Activated CD4-positive, alpha-beta T cell treated with anti-CD3 and anti-CD28 coated beads, Interleukin-2, amount 50 U/mL, for 1 hour (primary cell): ENCODE measurements around the gene ATG101.
"Not testable (repeated sequence)": the region's sequence is repeated elsewhere in the genome, so short reads cannot be mapped to it uniquely, and the experiment has no call there.

Source experiments
- DNase-seq: peaks from one replicate; pipeline ENCODE4 v3.0.0-alpha.2; 2020

The ATG101 gene

DNA sequence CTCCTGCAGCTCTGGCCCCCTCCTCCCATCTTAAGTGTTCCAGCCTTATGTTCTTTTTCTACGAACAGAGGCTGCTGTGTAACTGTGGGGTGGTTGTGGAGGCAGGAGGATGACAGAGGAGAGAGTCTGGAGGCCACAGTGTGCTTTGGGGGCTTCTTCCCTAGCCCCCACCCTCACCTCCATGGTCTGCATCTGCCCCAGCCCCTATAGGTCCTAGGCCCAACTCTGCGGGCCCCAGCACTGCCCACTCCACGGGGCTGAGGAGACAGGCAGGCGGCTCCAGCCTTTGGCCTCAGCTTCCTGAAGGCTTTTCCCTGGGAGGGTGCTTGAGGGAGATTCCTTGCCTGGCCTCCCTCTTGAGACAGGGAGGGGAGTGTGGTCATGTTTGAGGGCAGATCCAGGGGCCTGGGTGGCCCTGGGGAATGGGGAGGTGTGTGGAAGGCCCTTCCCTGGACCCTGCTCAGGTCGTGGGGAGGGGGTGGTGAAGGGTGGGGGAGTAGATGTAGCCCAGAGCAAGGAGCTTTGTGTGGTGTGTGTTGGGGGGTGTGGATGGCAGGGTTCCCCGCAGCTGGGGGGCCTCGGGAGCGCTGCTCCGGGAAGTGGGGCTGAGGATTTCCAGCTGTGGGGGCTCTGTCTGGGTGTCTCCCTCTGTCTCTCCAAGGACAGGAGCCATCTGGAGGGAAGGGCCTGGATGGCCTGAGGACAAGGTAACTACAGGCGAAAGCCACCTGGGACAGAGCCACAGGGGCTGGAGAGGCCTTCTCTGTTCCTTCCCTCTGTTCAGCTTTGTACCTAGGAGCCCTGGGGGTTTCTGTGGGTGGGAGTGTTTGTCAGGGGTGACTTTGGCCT is 10.8 kb downstream of the ATG101 start:
- DNase-seq, result no peak

DNA sequence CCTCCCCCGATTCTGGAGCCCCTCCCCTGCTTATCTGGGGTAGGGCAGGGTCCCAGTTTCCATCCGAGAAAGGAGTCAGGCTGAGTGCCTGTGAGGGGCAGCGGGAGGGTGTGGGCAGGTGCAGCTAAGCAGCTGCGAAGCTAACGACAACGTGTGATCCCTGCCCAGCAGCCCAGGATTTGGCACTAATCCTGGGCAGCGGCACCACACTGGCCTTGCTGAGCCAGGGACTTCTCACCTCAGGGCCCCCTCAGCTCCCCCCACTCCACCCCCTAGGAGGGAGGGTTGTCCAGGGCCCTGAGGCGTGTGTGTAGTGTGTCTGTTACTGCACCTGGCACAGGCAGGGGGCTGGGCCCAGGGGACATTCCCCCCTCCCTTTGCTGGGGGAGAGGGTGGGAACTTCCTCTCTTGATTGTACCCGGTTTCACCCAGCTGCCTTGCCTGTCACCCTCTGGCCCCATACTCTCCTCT is 11.5 kb downstream of the ATG101 start:
- DNase-seq, result no peak

DNA sequence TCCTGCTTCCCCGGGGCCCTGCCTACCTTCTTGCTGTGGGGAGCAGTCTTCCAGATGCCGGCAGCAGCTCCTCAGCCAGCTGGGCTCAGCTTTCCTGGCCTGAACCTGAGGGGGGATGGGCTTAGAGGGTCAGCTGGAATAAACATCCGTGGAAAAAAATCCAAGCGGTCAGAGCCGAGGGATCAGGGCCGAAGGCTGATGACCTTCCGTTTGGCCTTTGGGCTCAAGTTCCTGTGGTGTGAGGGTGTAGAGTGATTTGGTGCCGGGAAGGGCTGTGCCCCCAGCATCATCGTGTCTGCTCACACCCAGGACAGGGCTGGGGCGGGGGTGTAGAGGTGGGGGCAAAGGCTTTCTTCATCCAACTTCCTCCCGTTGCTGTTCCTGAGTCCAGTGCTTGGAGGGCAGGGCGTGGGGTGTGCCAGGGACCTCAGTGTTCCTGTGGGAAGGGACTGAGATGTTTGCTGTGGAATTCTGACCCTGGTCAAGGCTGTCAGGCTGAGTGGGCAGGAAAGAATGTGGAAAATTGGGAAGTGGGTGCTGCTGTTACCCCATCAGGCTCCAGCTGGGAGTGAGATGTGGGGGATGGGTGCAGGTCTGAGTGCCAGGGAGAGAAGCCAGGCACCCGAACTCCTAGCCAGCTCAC is 12.4 kb downstream of the ATG101 start:
- DNase-seq, result no peak

DNA sequence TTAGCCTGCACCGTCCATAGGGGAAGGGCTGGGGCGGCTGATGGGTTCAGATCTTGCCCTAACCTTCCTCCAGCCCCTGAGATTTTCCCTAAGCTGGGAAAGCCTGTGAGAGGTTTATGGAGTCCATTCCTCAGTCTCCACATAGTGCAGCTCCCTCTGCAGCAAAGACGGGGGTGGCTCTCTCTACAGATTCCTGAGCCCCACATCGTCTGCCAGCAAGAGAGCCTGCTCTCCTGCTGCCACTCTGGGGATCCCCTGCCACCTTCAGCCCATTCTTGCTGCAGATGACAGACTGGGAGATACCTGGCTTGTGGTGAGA is 12.8 kb downstream of the ATG101 start:
- no peak for DNase-seq

DNA sequence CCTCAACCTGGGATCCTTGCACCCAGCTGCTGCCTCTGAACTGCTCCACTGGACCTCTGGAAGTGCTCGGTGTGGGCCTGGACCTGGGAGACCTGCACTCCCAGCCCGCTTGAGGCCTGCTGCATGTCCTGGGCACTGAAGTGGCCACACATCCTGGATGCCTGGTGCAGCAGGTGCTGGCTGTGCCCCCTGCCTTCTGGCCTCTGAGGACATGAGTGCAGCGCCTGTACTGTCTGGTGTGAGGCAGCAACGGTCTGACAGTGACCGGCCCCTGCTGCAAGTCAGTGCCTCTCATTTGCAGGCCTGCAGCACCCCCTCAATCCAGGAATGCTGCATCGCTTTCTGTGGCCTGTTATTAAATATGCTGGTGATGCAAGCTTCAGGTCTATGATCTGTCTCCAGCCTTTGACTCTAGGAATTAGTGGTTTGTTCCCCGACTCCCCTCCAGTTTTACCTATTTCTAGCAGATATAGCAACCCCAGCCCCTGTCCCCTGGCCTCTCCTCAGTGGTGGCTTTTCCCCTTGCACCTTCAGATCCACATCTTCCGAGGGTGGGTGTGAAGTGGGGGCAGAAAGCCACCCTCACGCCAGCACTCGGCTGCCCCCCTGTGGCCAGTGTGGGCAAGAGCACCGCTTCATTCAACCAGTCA is 13.3 kb downstream of the ATG101 start:
- DNase-seq, result peak; percentile 65

DNA sequence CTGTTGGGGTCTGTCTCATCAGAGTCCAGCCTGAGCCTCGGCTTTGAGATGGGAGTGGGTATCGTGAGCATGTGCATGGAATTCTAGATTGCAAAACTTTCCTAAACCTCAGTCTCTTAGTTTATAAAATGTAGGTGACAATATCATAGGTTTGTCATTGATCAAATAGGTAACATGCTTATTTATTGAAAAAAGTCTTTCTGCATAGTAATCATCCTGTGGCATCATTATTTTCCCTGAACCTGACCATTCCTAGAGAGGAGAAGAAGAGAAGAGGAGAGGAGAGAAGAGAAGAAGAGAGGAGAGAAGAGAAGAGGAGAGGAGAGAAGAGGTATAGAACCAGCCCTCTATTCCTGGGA is 13.8 kb downstream of the ATG101 start:
- DNase-seq, result no peak

DNA sequence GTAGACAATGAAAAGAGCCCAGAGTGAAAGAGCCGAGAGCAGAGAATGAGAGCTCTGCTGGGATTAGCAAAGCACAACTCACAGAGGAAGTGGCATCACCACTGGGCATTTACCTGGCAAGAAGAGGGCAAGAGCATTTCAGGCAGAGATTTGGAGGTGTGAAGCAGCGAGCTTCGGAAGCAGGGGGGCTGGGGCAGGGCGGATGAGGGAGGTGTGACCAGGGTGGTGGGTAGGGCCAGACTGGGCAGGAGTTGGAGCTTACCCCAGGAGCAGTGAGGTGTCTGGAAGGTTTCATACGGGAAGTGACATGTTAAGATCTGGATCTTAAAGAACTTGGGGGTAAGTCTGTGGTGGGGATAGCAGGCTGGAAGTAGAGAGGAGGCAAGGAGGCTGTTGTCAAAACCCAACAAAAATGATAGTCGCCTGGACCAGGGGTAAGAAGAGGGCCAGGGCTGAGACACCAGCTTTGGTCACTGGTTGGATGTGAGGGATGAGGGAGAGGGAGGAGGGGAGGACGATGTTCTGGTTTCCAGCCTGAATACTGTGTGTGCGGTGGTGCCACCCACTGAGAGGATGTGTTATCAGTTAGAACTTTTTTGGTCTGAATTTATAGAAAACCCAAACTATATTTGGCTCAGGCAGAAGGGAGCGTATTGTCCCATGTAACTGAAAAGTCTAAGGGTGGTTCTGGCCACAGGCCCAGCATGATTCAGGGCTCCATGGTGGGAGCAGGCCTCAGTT is 14.9 kb downstream of the ATG101 start:
- DNase-seq, result no peak

DNA sequence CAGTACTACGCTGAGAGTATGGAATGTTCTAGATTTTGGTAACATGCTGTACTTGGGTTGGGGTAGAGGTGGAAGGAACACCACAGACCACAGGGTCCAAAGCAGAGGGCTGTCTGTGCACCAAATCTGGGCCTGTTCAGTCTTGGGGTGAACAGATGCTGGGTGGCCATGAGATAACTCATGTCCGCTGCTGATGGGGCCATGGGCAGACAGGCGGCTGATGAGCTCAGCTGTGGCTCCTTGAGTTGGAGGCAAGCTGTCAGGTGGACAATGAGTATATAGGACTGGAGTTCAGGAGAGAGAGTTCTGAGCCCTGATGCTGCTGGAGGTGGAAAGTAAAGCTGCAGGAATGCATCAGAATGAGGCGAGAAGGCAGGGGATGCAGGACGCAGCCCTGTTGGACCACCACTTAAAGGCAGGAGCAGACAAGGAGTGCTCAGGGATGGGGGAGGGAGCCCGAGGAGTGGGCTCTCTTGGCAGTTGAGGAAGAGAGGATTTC is 16.0 kb downstream of the ATG101 start:
- no peak for DNase-seq

DNA sequence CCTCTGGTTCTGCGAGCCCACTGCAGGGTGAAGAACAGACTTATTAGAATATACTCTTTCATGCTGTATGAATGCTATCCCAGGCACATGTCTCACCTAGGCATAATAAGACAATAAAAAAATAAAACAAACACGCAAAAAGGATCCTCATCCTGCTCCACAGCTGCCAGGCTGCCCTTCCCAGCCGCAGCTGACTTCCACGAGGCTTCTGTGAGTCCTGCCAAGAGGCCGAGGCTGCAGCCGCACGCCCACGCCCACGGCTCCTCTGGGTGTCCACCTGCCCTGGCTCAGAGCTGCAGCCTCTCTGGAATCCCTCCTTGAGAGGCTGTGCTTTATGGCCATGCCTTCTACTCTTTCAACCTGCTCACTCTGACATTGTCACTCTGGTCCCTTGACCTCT is 16.6 kb downstream of the ATG101 start:
- DNase-seq, result no peak

DNA sequence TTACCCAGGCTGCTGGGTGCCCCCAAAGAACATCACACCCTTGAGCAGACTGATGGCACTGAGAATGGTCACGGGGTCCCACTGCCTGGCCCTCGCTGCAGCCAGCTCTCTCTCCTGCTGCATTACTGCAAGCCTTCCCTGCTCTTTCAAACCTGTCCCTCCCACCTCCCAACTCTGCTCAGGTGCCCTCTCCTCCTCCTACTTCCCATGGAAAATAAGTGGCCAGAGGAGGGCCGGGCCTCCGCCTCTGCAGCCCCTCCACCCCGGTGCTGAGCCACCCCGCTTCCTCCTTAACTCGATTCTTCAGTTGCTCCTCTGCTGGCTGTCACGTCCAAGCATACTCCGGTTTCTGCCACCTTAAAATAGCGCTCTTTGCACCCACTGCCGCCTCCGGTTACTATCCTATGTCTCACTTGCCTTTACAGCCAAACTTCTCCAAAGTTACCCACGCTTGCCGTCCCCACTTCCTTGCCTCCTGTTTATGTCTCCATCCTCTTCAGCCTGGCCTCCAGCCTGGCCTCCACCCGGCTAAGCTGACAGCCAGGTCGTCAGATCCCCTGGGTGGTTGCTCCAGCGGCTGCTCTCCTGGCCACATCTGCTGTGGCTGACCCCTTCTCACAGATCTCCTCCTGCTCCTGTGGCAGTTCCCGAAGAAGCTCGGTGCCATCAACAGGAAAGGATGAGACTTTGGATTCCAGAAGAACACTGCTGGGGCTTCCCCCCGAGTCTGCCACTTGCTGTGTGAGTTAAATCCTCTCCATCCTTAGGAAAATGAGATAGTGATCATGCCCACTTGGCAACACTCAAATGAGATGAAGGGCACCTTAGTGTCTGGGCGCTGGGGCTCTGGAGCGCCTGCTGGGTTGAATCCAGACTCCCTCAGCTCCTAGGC is 17.4 kb downstream of the ATG101 start:
- no peak for DNase-seq

DNA sequence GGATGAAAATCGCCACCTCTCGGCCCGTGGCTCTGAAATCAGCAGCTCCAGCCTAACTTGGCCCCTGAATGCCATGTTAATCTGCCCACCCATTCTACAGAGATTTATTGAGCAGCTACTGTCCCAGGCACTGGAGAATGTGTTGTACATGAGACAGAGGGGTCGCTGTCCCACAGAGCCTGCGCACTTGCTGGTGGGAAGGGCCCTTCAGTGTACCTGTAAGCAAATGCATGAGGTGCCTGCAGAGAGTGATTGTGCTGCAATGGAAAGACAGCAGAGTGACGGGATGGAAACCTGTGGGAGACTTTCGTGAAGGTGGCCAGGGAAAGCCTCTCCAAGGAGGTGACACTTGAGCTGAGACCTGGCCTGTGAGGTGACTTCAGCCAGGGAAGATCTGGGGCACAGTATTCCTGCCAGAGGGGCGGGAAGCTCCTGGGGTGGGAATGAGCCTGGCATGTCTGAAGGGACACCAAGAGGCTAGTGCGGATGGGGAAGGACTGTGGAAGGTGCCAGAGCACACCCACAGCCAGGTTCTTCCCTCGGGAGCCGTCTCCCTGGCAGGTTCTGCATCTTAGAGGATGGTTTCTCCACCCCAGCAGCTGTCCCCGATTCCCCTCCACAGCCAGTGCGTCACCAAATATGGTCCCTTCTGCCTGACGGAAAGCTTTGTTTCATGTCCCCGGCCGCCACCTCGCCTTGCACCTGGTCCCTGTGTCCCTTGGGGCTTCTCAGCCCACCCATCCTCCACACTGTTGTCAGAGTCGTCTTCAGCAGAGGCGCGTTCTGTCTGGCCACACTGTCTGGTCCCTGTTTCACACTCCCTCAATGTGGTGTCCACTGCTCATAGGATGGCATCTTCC is 18.4 kb downstream of the ATG101 start:
- no peak for DNase-seq

DNA sequence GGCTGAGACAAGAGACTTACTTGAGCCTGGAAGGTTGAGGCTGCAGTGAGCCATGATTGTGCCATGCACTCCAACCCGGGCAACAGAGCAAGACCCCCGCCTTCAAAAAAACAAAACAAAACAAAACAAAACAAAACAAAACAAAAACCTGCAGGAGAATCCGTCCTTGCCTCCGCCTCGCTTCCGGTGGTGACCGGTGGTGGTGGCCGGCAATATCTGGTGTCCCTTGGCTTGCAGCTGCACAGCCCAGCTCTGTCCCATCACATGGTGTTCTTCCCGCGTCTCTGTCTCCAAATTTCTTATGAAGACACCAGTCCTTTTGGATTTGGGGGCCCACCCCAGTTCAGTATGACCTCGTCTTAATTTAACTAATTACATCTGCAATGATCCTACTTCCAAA is 19.7 kb downstream of the ATG101 start:
- no peak for DNase-seq

DNA sequence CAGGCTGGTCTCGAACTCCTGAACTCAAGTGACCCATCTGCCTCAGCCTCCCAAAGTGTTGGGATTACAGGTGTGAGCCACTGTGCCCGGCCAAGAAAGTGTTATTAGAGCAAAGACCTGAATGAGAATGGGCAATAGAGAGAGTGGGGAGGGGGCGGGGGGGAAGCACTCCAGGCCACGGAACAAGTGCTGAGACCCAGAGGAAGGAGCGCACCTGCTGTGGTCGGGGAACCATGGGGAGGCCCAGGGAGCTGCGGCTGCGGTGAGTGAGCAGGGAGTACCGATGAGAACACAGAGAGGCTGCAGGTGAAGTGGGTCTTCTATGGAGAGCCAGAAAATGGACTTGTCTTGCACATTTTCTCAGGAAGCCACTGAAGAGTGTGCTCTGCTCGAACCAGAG is 20.5 kb downstream of the ATG101 start:
- no peak for DNase-seq

DNA sequence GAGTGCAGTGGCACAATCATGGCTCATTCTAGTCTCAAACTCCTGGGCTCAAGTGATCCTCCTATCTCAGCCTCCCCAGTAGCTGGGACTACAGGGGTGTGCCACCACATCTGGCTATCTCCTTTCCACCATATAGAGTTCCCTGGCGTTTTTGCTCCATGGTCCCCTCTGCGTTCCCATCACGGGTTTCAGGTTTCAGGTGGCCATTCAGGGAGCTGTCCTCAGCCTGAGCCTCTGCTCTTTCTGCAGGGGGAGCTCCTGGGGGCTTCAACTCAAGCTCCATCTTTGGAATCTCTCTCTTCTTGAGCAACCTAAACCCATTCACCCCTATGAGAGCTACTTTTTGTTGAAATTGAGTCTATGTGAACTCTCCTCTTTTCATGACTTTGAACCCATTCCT is 21.3 kb downstream of the ATG101 start:
- DNase-seq, result no peak

DNA sequence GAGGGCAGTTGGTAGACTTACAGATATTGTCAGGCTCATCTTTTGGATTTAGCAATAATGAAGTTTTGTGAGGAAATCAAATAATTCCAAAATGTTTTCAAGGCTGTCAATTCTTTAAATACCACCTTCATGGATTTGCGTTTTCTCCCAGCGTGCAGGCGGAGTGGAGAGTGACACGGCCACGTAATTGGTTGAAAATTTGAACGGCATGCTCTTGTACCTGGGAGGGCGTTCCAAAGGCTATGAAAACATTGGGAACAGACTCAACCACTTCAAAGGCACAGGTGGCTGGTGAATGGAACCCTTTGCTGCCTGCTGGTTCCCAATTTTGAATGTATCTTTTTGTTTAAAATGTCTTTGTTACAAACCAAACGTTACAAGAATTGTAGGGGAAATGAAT is 22.1 kb downstream of the ATG101 start:
- no peak for DNase-seq

DNA sequence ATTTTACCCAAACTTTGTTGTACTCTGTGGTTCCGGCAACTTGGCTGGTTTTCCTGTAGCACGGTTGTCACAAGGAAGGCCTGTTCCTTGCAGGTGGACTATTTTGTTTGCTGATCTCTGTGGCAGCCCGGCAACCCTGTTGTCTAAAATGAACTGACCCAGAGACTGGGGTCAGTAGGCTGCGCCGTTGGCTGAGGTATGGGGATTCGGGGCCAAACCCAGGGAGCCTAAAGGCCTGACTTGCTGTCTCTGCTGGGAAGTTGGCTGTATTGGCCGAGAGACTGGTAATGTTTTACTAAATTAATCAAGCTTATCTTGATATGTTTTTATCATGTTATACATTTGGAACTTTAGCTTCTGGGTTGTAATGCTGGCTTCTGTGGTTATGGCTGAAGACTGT is 23.6 kb downstream of the ATG101 start:
- no peak for DNase-seq

DNA sequence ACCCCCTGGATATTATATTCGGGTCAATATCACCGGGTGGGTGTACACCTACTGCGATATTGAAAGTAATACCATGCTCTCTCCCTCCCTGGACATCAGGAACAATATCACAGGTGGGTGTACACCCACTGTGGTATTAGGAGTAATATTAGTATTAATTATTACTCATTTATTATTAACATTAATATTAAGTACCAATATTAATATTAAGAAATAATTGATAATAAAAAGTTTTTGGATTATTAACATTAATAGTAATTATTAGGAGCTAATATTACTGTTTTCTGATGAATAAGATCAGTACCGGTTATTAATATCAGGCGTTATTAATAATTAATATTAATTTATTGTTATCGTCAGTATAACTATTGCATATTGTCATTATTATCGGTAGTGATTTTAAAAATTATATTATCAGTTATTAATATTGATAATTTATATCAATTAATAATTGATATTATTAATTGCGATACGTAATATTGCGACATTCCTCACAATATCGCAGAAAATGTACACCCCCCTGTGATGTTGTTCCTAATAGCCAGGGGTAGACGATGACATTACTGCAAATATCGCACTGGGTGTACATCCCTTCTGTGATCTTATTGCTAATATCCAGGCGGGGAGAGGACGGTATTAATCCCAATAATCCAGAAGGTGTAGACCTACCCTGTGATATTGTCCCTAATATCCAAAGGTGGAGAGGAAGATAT is 26.7 kb downstream of the ATG101 start:
- no peak for DNase-seq

DNA sequence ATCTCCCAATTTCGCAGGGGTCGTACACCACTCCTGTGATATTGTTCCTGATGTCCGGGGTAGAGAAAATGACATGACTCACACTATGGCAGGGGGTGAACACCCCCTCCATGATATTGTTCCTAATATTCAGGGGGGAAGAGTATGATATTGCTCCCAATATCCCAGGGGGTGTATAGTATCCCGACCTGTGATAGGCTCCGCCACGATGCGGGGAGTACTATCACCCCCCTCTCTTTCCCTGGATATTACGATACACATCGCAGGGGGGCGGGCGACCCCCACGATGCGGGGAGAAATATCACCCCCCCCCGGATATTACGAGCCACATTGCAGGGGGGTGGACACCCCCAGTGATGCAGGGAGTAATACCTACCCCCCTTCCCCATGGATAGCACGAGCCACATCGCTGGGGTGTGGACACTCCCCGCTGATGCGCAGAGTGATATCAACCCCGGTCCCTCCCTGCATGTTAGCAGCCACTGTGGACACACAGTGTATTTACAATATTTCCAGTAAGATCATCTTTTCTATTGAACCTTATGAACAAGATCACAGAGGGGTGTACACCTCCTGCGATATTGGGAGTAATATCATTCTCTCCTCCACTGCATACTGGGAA is 27.4 kb downstream of the ATG101 start:
- DNase-seq, result no peak

DNA sequence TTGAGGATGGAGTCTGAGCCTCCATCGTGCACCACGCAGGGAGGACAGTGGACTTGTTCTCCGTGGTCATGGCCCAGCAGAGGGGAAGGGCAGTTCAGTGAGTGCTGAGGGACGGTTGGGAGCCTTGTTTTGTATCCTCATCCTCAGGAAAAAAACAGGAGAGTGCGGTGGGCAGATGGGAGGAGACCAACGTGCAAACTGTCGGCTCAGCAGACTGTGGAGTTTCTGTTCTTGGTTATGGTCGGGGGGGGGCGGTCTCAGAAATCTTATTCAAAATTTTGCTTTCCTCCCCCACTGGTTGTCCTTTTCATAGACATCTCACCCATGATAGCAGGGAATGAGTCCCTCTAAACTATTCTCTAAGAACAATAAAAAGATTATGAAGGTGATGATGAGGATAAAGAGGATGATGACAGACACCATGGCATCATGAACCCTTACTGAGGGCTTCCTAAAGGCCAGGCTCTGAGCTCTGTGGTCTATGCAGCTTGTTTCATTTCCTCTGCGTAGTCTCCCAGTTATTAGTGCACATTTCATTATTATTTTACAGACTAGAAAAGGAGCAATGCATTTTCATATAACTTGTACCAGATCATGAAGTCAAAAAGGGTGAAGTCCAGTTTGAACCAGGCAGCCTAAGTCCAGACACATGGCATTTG is 34.8 kb downstream of the ATG101 start:
- DNase-seq, result not testable (repeated sequence)
